ENCODE data around the gene MAP1LC3B2.

MAP1LC3B2 gene

DNA sequence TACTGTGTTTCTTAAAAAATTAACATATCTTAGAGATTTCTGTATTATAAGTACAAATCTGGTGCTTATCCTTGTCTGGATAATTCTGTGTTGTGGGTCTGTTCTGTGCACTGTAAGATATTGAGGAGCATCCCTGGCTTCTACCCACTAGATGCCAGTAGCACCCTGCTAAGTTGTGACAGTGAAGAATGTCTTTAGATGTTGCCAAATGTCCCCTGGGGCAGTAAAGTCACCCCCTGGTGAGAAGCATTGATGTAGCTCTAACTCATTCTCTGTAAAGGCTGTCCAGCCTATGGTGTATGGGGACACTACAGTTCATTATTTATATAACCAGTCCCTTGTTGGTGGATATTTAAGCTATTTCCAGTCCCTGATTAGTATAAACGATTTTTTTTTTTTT is 31.4 kb downstream of the MAP1LC3B2 start:
- Histone ChIP-seq H3K36me3 (ENCODE audit: control insufficient read depth, insufficient read depth, low read length) (no peaks in the 10 kb centered on the region), H3K27me3 (ENCODE audit: control insufficient read depth, insufficient read depth, low read length) (no peaks in the 10 kb centered on the region), H3K9me3 (ENCODE audit: control insufficient read depth, insufficient read depth, low read length) (no peaks in the 10 kb centered on the region), H3K4me3 (ENCODE audit: low read depth, low read length) (no peak overlapping the region), H3K4me1 (ENCODE audit: control insufficient read depth, insufficient read depth, low read length) (no peaks in the 10 kb centered on the region), H3K9ac (ENCODE audit: low read depth, low read length) (no peak overlapping the region)

DNA sequence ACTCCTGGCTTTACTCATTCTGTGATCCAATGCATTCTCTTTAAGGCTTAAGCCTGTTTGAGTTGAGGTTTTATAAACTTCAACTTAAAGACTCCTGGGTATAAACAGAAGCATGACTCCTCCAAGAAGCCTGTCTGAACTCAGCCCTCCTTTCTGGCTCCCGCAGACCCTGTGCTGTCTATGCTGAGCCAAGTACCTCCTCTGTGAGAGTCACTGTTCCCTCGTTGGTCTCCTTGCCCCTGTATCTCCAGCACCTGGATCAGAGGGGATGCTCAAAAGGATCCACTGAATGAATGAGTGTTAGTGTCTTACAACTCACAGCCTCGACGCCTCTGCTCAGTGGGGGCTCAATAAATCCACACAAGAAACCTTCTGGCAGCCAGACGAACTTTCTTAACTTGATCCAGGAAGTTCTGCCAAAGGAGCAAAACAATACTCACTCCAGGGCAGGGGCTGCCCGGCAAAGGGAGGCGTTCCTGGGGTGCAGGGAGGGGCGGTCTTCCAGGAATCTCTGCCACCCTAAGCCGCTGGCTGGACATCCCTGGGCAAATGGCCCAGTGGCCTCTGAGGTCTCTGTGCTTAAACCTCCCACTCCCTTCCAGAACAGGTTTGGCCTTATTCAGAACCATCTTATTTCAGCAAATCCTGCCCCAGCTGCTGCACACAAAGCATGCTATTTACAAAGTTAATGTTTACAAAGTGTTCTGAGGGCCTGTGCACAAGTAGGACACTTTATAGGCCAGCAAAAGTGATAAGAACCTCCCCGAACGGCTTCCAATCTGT is 32.9 kb downstream of the MAP1LC3B2 start:
- H3K36me3 ChIP-seq (ENCODE audit: control insufficient read depth, insufficient read depth, low read length), result no peaks in the 10 kb centered on the region
- no peak overlapping the region for H3K9ac ChIP-seq (ENCODE audit: low read depth, low read length)
- no peak overlapping the region for H3K4me3 ChIP-seq (ENCODE audit: low read depth, low read length)
- H3K9me3 ChIP-seq (ENCODE audit: control insufficient read depth, insufficient read depth, low read length), result no peaks in the 10 kb centered on the region
- no peaks in the 10 kb centered on the region for H3K4me1 ChIP-seq (ENCODE audit: control insufficient read depth, insufficient read depth, low read length)
- no peaks in the 10 kb centered on the region for H3K27me3 ChIP-seq (ENCODE audit: control insufficient read depth, insufficient read depth, low read length)

DNA sequence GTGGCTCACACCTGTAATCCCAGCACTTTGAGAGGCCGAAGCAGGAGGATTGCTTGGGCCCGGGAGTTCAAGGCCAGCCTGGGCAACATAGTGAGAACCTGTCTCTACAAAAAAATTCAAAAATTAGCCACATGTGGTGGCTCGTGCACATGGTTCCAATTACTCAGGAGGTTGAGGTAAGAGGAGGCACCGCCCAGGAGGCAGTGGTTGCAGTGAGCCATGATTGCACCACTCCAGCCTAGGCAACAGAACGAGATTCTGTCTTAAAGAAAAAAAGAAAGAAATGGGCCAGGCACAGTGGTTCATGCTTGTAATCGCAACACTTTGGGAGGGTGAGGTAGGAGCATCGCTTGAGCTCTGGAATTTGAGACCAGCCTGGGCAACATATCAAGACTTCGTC is 33.5 kb downstream of the MAP1LC3B2 start:
- no peaks in the 10 kb centered on the region for H3K9me3 ChIP-seq (ENCODE audit: control insufficient read depth, insufficient read depth, low read length)
- H3K4me1 ChIP-seq (ENCODE audit: control insufficient read depth, insufficient read depth, low read length), result no peaks in the 10 kb centered on the region
- H3K36me3 ChIP-seq (ENCODE audit: control insufficient read depth, insufficient read depth, low read length), result no peaks in the 10 kb centered on the region
- no peak overlapping the region for H3K9ac ChIP-seq (ENCODE audit: low read depth, low read length)
- H3K27me3 ChIP-seq (ENCODE audit: control insufficient read depth, insufficient read depth, low read length), result no peaks in the 10 kb centered on the region
- no peak overlapping the region for H3K4me3 ChIP-seq (ENCODE audit: low read depth, low read length)

DNA sequence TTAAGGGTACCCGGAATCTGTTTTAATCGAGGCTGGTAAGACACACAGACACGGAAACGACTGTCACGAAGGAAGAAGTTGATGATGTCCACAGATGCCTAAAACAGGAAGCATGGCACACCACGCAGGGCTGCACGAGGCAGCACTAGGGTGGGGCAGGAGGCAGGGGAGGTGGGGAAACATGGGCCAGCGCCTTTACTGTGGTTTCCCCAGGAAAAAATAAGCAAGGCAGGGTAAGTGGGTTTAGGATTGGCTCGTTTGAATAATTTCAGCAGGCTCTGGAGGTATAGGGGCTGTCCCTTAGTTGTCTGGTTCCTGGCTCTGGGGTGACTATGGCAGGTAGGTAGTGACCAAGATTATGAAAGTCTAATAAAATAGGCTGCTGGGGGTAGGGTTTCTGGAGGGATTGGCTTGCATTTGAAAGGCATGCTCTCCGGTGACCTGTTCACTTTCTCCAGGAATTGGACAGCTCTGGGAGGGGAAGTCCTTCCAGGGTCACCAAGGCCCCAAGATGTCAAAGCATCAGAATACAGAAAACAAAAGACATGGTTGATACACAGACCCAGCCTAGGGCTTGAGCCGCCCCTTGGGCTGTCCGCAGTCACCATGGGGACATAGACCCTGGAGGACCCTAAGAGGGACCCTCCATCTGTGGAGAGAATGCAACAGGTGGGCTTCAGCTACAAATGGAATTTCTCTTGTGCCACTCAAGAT is 35.3 kb downstream of the MAP1LC3B2 start:
- H3K27me3 ChIP-seq (ENCODE audit: control insufficient read depth, insufficient read depth, low read length), result no peaks in the 10 kb centered on the region
- no peak overlapping the region for H3K9ac ChIP-seq (ENCODE audit: low read depth, low read length)
- H3K4me3 ChIP-seq (ENCODE audit: low read depth, low read length), result no peak overlapping the region
- H3K36me3 ChIP-seq (ENCODE audit: control insufficient read depth, insufficient read depth, low read length), result no peaks in the 10 kb centered on the region
- H3K9me3 ChIP-seq (ENCODE audit: control insufficient read depth, insufficient read depth, low read length), result no peaks in the 10 kb centered on the region
- H3K4me1 ChIP-seq (ENCODE audit: control insufficient read depth, insufficient read depth, low read length), result peaks cover 11% of the 10 kb centered on the region

DNA sequence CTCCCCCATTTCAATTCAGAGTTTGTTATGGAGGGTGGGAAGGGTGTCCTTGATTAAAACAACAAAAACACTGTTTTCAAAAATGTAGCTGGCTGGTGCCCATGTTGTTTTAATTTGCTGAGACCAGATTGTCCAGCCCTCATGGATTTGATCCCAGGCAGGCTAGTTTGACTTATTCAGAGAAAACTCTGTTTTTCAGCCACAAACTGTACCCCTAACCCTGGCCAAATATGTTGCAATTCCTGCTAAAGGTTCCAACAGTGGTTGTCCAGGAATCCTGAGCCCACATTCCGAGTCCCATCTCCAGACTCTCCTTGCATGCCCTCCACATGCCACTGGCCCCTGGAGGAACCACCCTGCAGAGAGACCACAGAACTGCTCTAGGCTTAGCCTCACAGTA is 36.0 kb downstream of the MAP1LC3B2 start:
- no peaks in the 10 kb centered on the region for H3K27me3 ChIP-seq (ENCODE audit: control insufficient read depth, insufficient read depth, low read length)
- no peak overlapping the region for H3K9ac ChIP-seq (ENCODE audit: low read depth, low read length)
- no peak overlapping the region for H3K4me3 ChIP-seq (ENCODE audit: low read depth, low read length)
- no peaks in the 10 kb centered on the region for H3K36me3 ChIP-seq (ENCODE audit: control insufficient read depth, insufficient read depth, low read length)
- no peaks in the 10 kb centered on the region for H3K9me3 ChIP-seq (ENCODE audit: control insufficient read depth, insufficient read depth, low read length)
- H3K4me1 ChIP-seq (ENCODE audit: control insufficient read depth, insufficient read depth, low read length), result peaks cover 14% of the 10 kb centered on the region

DNA sequence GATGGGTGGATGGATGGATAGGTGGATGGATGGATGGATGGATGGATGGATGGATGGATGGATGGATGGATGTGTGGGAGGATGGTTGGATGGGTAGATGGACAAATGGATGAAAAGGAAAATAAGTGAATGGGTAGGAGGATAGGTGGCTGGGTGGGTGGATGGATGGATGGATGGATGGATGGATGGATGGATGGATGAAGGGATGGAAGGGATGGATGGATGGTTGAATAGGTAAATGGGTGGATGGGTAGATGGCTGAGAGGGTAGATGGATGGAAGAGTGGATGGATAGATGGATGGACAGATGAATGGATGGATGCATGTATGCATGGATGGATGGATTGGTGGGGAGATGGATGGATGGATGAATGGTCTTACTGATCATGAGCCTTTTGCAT is 36.5 kb downstream of the MAP1LC3B2 start:
- no peak overlapping the region for H3K9ac ChIP-seq (ENCODE audit: low read depth, low read length)
- H3K36me3 ChIP-seq (ENCODE audit: control insufficient read depth, insufficient read depth, low read length), result no peaks in the 10 kb centered on the region
- H3K9me3 ChIP-seq (ENCODE audit: control insufficient read depth, insufficient read depth, low read length), result no peaks in the 10 kb centered on the region
- no peak overlapping the region for H3K4me3 ChIP-seq (ENCODE audit: low read depth, low read length)
- H3K4me1 ChIP-seq (ENCODE audit: control insufficient read depth, insufficient read depth, low read length), result peaks cover 14% of the 10 kb centered on the region
- H3K27me3 ChIP-seq (ENCODE audit: control insufficient read depth, insufficient read depth, low read length), result no peaks in the 10 kb centered on the region

DNA sequence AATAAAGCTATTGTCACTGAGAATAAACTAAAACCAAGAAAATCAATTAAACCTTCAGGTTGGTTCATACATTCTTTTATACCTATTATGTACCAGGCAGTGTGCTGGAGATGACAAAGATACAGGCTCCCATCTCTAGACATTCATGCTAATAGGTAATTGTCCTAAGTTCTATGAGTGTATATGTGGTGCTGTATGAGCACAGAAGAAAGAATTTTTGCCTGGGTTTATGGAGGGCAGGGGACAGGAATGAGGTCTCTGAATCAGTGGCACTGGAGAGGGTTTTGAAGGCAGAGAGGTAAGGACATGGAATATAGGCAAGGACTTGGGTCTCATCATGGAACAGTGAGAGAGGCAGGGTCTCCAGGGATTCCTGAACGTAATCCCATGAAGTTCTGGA is 38.7 kb downstream of the MAP1LC3B2 start:
- no peak overlapping the region for H3K4me3 ChIP-seq (ENCODE audit: low read depth, low read length)
- H3K9me3 ChIP-seq (ENCODE audit: control insufficient read depth, insufficient read depth, low read length), result no peaks in the 10 kb centered on the region
- H3K4me1 ChIP-seq (ENCODE audit: control insufficient read depth, insufficient read depth, low read length), result peaks cover 14% of the 10 kb centered on the region
- H3K36me3 ChIP-seq (ENCODE audit: control insufficient read depth, insufficient read depth, low read length), result no peaks in the 10 kb centered on the region
- H3K9ac ChIP-seq (ENCODE audit: low read depth, low read length), result no peak overlapping the region
- no peaks in the 10 kb centered on the region for H3K27me3 ChIP-seq (ENCODE audit: control insufficient read depth, insufficient read depth, low read length)

DNA sequence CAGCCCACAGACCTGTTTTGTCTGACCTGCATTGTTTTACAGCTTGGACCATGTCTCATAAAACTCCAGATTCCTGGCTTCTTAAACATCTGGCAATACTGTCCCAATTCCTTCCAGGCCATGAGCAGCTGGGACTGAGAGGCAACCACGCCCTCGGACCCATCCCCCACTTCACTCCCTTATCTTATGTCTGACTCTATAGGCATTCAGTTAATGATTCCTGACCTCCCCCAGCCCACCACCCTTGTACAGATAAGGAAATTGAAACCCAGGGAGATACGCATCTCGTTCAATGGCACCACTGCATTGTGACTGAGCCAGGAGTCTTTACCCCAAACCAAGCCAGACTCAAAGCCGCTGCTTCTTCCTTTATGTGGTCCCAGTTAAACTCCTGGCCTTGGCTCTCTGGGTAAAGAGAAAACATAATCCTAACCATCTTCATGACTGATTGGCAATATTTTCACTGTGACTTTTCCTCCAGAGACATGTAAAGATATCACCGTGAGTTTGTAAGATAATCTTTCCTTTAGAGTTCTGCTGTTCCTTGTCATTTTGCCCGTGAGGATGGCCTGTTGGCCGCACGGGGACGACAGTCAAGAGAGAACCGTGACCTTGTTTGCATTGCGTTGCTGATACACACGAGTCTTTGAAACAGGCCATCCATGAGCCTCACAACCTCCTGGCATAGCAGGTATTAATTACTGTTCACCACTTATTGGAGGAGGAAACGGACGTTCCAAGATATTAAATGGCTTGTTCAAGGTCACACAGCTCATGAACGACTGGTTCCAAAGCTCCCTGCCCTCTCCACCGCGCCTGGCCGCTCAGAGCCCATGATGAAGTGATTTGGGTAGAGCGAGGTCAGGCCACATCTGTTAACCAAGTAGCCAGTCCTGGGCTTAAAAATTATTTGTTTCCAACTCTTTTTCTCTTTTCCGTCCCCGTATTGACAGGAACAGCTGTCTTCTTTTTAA is 39.4 kb downstream of the MAP1LC3B2 start:
- Histone ChIP-seq H3K9me3 (ENCODE audit: control insufficient read depth, insufficient read depth, low read length) (no peaks in the 10 kb centered on the region), H3K36me3 (ENCODE audit: control insufficient read depth, insufficient read depth, low read length) (no peaks in the 10 kb centered on the region), H3K4me3 (ENCODE audit: low read depth, low read length) (no peak overlapping the region), H3K9ac (ENCODE audit: low read depth, low read length) (no peak overlapping the region), H3K27me3 (ENCODE audit: control insufficient read depth, insufficient read depth, low read length) (no peaks in the 10 kb centered on the region), H3K4me1 (ENCODE audit: control insufficient read depth, insufficient read depth, low read length) (peaks cover 17% of the 10 kb centered on the region)

DNA sequence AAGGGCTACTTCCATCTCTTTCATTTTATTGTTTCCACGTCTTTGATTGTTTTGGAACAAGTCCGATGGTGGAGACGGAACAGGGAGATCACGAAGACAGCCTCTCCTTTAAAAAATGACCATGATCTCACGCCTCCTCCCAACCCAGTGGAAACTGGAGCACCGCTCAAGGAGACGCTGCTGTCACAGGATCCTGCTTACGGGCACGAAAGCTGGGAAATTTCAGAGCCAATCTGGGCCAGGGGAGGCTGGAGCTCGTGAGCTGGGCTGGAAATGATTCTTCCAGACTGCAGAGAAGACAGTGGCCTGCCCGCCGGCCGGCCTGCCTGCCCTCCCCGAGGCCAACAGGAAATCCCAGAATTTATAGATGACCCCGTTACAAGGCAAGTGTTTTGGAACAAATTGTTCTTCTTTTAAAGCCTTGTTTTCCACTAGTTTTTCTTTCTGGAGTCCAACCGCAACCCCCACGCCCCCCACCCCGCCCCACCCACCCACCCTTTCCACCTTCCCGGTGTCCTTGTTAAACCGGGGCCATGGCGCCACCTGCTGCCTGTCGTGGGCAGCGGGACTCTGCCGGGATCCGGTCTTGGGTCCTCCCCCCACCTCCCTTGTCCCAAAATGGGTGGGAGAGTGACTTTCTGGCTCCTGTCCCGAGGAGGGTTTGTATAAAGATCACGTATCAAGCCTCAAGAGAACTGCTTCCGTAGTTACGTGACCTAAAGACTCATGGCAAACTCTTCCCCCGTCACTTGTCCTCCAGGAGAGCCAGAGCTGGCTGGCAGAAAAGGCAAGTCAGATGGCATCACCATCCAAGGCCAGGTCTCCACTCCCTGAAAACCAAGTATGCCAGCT is 40.3 kb downstream of the MAP1LC3B2 start:
- Histone ChIP-seq H3K4me3 (ENCODE audit: low read depth, low read length) (no peak overlapping the region), H3K9ac (ENCODE audit: low read depth, low read length) (no peak overlapping the region), H3K4me1 (ENCODE audit: control insufficient read depth, insufficient read depth, low read length) (peaks cover 20% of the 10 kb centered on the region)

DNA sequence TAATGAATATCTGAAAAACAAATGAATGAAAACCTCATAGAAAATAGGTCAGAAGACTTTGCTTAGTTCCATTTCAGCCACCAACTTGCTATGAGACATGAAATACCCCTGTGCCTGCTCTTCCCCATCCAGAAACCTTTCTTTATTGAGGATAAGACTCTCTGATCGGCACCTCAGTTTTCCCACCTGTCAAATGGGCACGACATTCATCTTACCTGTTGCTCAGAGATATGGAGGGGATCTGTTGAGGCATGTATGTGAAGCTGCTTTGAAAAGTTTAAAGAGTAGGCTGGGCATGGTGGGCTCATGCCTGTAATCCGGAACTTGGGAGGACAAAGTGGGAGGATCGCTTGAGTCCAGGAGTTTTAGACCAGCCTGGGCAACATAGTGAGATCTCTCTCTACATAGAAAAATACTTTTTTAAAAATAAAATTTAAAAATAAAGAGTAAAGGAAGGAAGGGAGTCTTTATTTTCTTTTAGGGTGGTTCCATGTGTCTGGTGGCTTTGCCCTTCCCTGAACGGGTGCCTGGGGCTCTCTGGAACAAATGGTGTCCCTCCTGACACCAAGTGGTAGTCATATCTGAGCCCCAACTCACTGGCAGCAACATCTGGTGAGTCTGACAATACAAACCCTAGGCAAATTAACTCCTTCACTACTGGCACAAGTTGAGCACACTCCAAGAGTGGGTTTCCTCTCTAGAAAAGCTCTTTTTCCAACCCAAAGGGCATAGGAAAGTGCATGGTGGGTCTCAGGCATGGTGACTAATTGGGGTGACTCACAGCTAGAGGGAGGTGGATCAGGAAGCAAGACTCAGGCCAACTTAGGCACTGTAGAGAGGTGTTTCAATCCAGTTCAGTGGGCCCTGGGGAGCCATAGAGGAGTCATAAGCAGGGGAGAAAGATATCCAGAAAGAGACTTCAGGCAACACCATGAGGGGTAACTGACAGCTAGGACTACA is 42.1 kb downstream of the MAP1LC3B2 start:
- Histone ChIP-seq H3K4me1 (ENCODE audit: control insufficient read depth, insufficient read depth, low read length) (peaks cover 30% of the 10 kb centered on the region), H3K27me3 (ENCODE audit: control insufficient read depth, insufficient read depth, low read length) (no peaks in the 10 kb centered on the region), H3K36me3 (ENCODE audit: control insufficient read depth, insufficient read depth, low read length) (no peaks in the 10 kb centered on the region), H3K9me3 (ENCODE audit: control insufficient read depth, insufficient read depth, low read length) (no peaks in the 10 kb centered on the region), H3K9ac (ENCODE audit: low read depth, low read length) (no peak overlapping the region), H3K4me3 (ENCODE audit: low read depth, low read length) (no peak overlapping the region)

More for the DNA sequence above, 40.3 kb downstream of the MAP1LC3B2 start:
- no peaks in the 10 kb centered on the region for H3K36me3 ChIP-seq (ENCODE audit: control insufficient read depth, insufficient read depth, low read length)
- H3K27me3 ChIP-seq (ENCODE audit: control insufficient read depth, insufficient read depth, low read length), result no peaks in the 10 kb centered on the region
- no peaks in the 10 kb centered on the region for H3K9me3 ChIP-seq (ENCODE audit: control insufficient read depth, insufficient read depth, low read length)

Data from iPS-15b (cell line).